Muscle layer of colon (tissue), 2 donors: Measurements from ENCODE around the gene PRDX6.
"Not testable (repeated sequence)": the region's sequence is repeated elsewhere in the genome, so short reads cannot be mapped to it uniquely, and the experiment has no call there.

Experiments
- H3K27ac ChIP-seq: one replicate; pipeline ENCODE4 v1.7.0; 2013; ENCODE audit warnings: low read depth, mild to moderate bottlenecking, low read length, moderate library complexity
- H3K27me3 ChIP-seq, 2 donors: one replicate each; pipeline ENCODE4 v1.7.0; 2013; ENCODE audit warnings: low read length in 2 of 2, mild to moderate bottlenecking in 2 of 2; ENCODE audit not compliant: insufficient read depth in 2 of 2, control insufficient read depth in 1 of 2
- H3K36me3 ChIP-seq: one replicate; pipeline ENCODE4 v1.7.0; 2013; ENCODE audit warnings: mild to moderate bottlenecking, low read length; ENCODE audit not compliant: insufficient read depth
- H3K4me1 ChIP-seq: one replicate; pipeline ENCODE4 v1.7.0; 2013; ENCODE audit warnings: mild to moderate bottlenecking, low read length; ENCODE audit not compliant: insufficient read depth
- H3K4me3 ChIP-seq, 2 donors: one replicate each; pipeline ENCODE4 v1.7.0; 2013; ENCODE audit warnings: low read length in 2 of 2, low read depth in 1 of 2, mild to moderate bottlenecking in 1 of 2, moderate library complexity in 1 of 2
- H3K9ac ChIP-seq: one replicate; pipeline ENCODE4 v1.7.0; 2013; ENCODE audit warnings: low read length
- H3K9me3 ChIP-seq: one replicate; pipeline ENCODE4 v1.7.0; 2013; ENCODE audit warnings: mild to moderate bottlenecking, low read length
- donor health status: abdominal sarcoma.
- donor health status: Adenocarcinoma of cecum.

The PRDX6 gene

DNA sequence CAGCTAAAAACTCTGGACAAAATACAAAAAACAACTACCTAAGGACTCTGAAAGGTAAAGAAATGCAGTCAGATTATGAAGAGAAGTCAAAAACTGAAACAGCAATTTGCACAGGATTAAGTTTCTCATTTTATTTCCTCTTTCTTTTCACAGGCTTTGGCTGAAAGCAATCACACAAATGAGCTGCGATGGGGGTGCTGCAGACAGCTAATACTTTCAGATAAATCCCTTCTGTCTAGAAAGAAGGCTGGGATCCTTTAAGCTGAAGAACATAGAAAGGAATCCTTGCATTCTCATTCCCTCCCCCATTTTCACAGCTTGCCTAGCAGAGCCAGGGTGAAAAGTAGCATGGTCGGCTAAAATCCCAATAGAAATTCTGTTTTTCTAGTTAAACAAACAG lies 32.0 kb upstream of the PRDX6 start:
- Histone ChIP-seq H3K9ac (no peak overlapping the region), H3K36me3 (no peaks in the 10 kb centered on the region), H3K4me1 (no peaks in the 10 kb centered on the region), H3K9me3 (no peaks in the 10 kb centered on the region), H3K27ac (no peak overlapping the region), H3K27me3 (no peaks in the 10 kb centered on the region), H3K4me3 (no peak overlapping the region)

GRCh38 chr1:173445656-173446055 lies 31.5 kb upstream of the PRDX6 start:
- Histone ChIP-seq H3K9ac (no peak overlapping the region), H3K4me1 (no peaks in the 10 kb centered on the region), H3K4me3 (no peak overlapping the region), H3K27ac (no peak overlapping the region), H3K9me3 (no peaks in the 10 kb centered on the region), H3K27me3 (no peaks in the 10 kb centered on the region), H3K36me3 (no peaks in the 10 kb centered on the region)

DNA sequence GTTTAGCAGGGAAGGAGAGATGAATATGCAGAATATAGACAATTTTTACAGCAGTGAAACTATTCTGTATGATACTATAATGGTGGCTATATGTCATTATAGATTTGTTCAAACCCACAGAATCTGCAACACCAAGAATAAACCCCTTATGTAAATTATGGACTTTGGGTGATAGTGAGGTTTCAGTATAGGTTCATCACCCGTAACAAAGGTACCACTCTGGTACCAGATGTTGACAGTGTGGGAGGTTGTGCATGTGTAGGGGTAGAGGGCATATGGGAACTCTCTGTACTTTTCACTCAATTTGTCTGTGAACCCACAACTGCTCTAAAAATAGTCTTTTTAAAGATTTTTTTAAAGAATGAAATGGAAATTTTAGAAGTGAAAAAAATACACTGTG lies 29.9 kb upstream of the PRDX6 start:
- H3K4me1 ChIP-seq: peaks cover 7% of the 10 kb centered on the region
- H3K9me3 ChIP-seq: no peaks in the 10 kb centered on the region
- no peak overlapping the region for H3K4me3 ChIP-seq
- H3K36me3 ChIP-seq: no peaks in the 10 kb centered on the region
- H3K27me3 ChIP-seq: no peaks in the 10 kb centered on the region
- H3K27ac ChIP-seq: no peak overlapping the region
- no peak overlapping the region for H3K9ac ChIP-seq

DNA sequence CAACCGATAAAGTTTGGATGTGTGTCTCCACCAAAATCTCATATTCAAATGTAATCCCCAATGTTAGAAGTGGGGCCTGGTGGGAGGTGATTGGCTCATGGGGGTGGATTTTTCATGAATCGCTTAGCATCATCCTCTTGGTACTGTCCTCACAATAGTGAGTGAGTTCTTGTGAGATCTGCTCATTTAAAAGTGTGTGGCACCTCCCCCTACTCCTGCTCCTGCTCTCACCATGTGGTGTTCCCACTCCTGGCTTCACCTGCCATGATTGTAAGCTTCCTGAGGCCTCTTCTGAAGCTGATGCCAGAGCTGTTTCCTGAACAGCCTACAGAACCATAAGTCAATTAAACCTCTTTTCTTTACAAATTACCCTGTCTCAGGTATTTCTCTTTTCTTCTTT lies 28.2 kb upstream of the PRDX6 start:
- peaks cover 9% of the 10 kb centered on the region for H3K4me1 ChIP-seq
- no peaks in the 10 kb centered on the region for H3K36me3 ChIP-seq
- no peaks in the 10 kb centered on the region for H3K27me3 ChIP-seq
- H3K9ac ChIP-seq: no peak overlapping the region
- no peaks in the 10 kb centered on the region for H3K9me3 ChIP-seq
- H3K27ac ChIP-seq: no peak overlapping the region
- no peak overlapping the region for H3K4me3 ChIP-seq

DNA sequence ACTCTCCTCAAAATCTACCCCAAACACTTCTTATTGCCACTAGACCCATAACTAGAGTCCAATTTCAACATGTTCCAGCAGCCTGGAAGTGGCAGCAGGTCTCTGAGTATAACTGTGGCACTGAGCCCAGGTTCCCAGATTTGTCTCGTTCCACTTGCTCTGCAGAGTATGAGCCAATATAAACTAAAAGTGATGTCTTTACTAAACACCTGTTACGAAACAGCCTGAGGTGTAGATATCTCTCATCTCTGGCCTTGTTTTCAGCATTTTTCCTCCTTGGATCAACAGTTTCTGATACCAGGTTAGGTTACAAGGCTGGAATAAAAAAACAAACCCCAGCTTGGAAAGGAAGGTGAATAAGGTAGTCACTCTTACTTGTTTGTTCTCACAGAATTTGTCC lies 25.2 kb upstream of the PRDX6 start:
- Histone ChIP-seq H3K9ac (no peak overlapping the region), H3K27me3 (no peaks in the 10 kb centered on the region), H3K4me3 (no peak overlapping the region), H3K9me3 (no peaks in the 10 kb centered on the region), H3K4me1 (peaks cover 9% of the 10 kb centered on the region), H3K36me3 (no peaks in the 10 kb centered on the region), H3K27ac (peak overlapping the region; percentile 19)

DNA sequence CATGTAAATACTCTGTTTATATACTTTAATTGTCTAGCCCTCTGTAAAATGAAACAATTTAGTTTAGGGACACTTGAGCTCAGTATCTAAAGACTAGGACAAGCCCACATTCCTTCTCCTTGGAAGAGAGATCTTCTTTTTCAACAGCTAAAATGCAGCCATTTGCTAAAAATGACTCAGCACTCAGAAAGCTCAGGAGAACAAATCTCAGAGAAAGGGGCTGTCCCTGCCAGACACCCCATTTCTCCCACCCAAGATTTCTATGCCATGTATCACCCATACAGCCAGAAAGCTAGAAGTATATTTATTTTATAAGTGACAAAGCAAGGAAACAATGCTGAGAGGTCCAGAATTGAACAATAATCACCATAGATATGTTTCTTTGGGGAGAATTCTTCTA lies 23.2 kb upstream of the PRDX6 start:
- Histone ChIP-seq H3K36me3 (no peaks in the 10 kb centered on the region), H3K9me3 (no peaks in the 10 kb centered on the region), H3K27ac (no peak overlapping the region), H3K4me1 (peaks cover 9% of the 10 kb centered on the region), H3K4me3 (no peak overlapping the region), H3K27me3 (no peaks in the 10 kb centered on the region), H3K9ac (no peak overlapping the region)

- H3K36me3 ChIP-seq: peaks cover 4% of the 10 kb centered on the region
- H3K4me3 ChIP-seq: no peak overlapping the region
- H3K27me3 ChIP-seq: no peaks in the 10 kb centered on the region
- H3K9ac ChIP-seq: no peak overlapping the region
- no peaks in the 10 kb centered on the region for H3K9me3 ChIP-seq
- no peak overlapping the region for H3K27ac ChIP-seq
- peaks cover 9% of the 10 kb centered on the region for H3K4me1 ChIP-seq
These were observed 22.1 kb upstream of the PRDX6 start for GRCh38 chr1:173454966-173455524.

DNA sequence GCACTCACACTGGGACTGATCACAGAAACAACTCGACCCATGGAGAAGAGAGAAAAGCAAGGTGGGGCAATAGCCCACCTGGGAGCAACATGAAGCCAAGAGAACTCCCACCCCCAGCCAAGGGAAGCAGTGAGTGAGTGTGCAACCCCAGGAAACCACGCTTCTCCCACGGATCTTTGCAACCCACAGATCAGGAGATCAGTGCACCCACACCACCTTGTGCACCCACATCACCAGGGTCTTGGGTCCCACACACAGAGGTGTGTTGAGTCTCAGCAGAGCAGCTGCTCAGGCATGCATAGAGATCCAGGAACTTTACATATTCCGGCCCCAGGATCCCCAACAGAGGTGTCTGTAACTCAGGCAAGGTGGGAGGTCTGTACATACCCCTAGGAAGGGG lies 17.2 kb upstream of the PRDX6 start:
- Histone ChIP-seq H3K9ac (no peak overlapping the region), H3K27me3 (no peaks in the 10 kb centered on the region), H3K27ac (no peak overlapping the region), H3K4me3 (no peak overlapping the region), H3K36me3 (peaks cover 15% of the 10 kb centered on the region), H3K9me3 (no peaks in the 10 kb centered on the region), H3K4me1 (no peaks in the 10 kb centered on the region)

- not testable (repeated sequence) for H3K4me3 ChIP-seq, H3K27me3 ChIP-seq, H3K27ac ChIP-seq, H3K9me3 ChIP-seq, H3K4me1 ChIP-seq, H3K9ac ChIP-seq
- H3K36me3 ChIP-seq: peaks cover 15% of the 10 kb centered on the region
These were observed 14.5 kb upstream of the PRDX6 start for GRCh38 chr1:173462666-173463065.

DNA sequence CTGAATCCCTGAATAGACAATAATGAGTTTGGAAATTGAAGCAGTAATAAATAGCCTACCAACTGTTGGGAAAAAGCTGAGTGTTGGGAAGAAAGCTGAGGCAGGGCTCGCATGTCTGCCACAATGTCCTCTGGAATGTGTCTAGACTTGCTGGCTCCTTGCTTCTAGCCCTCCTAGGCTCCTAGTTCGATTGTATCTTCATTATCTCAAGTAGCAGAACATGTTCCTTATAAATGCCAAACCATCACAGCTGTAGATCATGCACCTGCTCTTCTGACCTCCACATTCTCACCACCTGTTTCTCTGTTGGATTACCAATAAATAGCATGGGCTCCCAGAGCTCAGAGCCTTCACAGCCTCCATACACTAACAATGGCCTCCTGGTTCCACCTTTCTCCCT lies 12.9 kb upstream of the PRDX6 start:
- not testable (repeated sequence) for H3K9ac ChIP-seq

DNA sequence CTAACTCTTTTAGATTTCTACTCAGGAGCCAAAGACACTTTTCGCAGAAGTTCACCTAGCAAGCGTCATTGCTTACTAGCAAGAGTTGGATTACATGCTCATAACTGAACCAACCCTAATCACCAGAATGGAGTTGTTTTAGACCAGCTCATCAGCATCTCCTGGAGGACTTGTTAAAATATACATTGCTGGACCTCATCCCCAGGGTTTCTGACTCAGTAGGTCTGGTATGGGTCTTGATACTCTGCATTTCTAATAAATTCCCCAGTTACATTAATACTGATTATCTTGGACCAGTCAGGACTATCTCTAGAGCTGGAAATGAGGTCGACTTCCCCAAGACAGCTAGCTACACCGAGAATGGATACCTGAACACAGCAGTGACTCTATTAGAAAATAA lies 9.7 kb upstream of the PRDX6 start:
- Histone ChIP-seq H3K9ac (no peak overlapping the region), H3K4me3 (no peak overlapping the region), H3K9me3 (no peaks in the 10 kb centered on the region), H3K27me3 (no peaks in the 10 kb centered on the region), H3K36me3 (no peaks in the 10 kb centered on the region), H3K4me1 (no peaks in the 10 kb centered on the region), H3K27ac (no peak overlapping the region)

More for the DNA sequence above, 12.9 kb upstream of the PRDX6 start:
- not testable (repeated sequence) for H3K4me1 ChIP-seq, H3K27me3 ChIP-seq, H3K4me3 ChIP-seq, H3K27ac ChIP-seq, H3K9me3 ChIP-seq
- peaks cover 15% of the 10 kb centered on the region for H3K36me3 ChIP-seq

GRCh38 chr1:173469656-173470055 lies 7.5 kb upstream of the PRDX6 start:
- no peak overlapping the region for H3K9ac ChIP-seq
- no peak overlapping the region for H3K4me3 ChIP-seq
- H3K4me1 ChIP-seq: peaks cover 3% of the 10 kb centered on the region
- H3K36me3 ChIP-seq: no peaks in the 10 kb centered on the region
- H3K9me3 ChIP-seq: no peaks in the 10 kb centered on the region
- no peak overlapping the region for H3K27ac ChIP-seq
- H3K27me3 ChIP-seq: no peaks in the 10 kb centered on the region
